Measurements from ENCODE around the gene FRAS1. TPM values are rescaled to one million over a fixed set of nuclear protein-coding genes. Genes with fewer than 3 reads are reported as not detected.

FRAS1 gene
- total RNA-seq, 4 donors from 2014 or later, result 1.0 to 32.5 (median 3.3) TPM

GRCh38 chr4:78528327-78528726 is 471.2 kb downstream of the FRAS1 start:
- DNase-seq, result no peak
- Histone ChIP-seq H3K36me3 (no peaks in the 10 kb centered on the region), H3K27me3 (no peaks in the 10 kb centered on the region), H3K27ac (no peak overlapping the region), H3K9me3 (no peaks in the 10 kb centered on the region), H3K4me3 (no peak overlapping the region), H3K4me1 (no peaks in the 10 kb centered on the region)
- intact Hi-C loops (cut with DNase I; ENCODE audit: low total_unique reads), result no loop called here
- TF ChIP-seq POLR2A (IDR thresholded peaks at IDR 0.05) (no peak), CTCF (IDR thresholded peaks at IDR 0.05) (no peak)

GRCh38 chr4:78529569-78530209 is 472.6 kb downstream of the FRAS1 start:
- no peak for DNase-seq
- no peaks in the 10 kb centered on the region for H3K9me3 ChIP-seq
- intact Hi-C loops (cut with DNase I; ENCODE audit: low total_unique reads), result no loop called here
- no peaks in the 10 kb centered on the region for H3K27me3 ChIP-seq
- TF ChIP-seq CTCF (IDR thresholded peaks at IDR 0.05) (no peak), POLR2A (IDR thresholded peaks at IDR 0.05) (no peak)
- H3K36me3 ChIP-seq, result no peaks in the 10 kb centered on the region
- no peaks in the 10 kb centered on the region for H3K4me1 ChIP-seq
- H3K4me3 ChIP-seq, result no peak overlapping the region
- H3K27ac ChIP-seq, result no peak overlapping the region

GRCh38 chr4:78532046-78532445 is 474.9 kb downstream of the FRAS1 start:
- intact Hi-C loops (cut with DNase I; ENCODE audit: low total_unique reads), result no loop called here
- Histone ChIP-seq H3K9me3 (no peaks in the 10 kb centered on the region), H3K4me3 (no peak overlapping the region), H3K36me3 (no peaks in the 10 kb centered on the region), H3K27ac (no peak overlapping the region), H3K27me3 (no peaks in the 10 kb centered on the region), H3K4me1 (no peaks in the 10 kb centered on the region)
- no peak for TF ChIP-seq POLR2A (IDR thresholded peaks at IDR 0.05)
- TF ChIP-seq CTCF (IDR thresholded peaks at IDR 0.05), result no peak
- no peak for DNase-seq

- DNase-seq, result no peak
- intact Hi-C loops (cut with DNase I; ENCODE audit: low total_unique reads), result no loop called here
These were observed 476.7 kb downstream of the FRAS1 start for GRCh38 chr4:78533854-78534253.

More at GRCh38 chr4:78533854-78534253, 476.7 kb downstream of the FRAS1 start:
- Histone ChIP-seq H3K4me1 (no peaks in the 10 kb centered on the region), H3K4me3 (no peak overlapping the region), H3K27me3 (no peaks in the 10 kb centered on the region), H3K27ac (no peak overlapping the region), H3K36me3 (no peaks in the 10 kb centered on the region), H3K9me3 (no peaks in the 10 kb centered on the region)
- TF ChIP-seq POLR2A (IDR thresholded peaks at IDR 0.05) (no peak), CTCF (IDR thresholded peaks at IDR 0.05) (no peak)

All from uterus (tissue), 4 donors.